Astrocyte of the spinal cord (primary cell): ENCODE results near the gene DNHD1.

Source experiments
- DNase-seq: peaks from one replicate; pipeline ENCODE4 v3.0.0; 2011; ENCODE audit warnings: low read depth, low spot score
- H3K4me3 ChIP-seq: 2 replicates; pipeline ENCODE4 v1.5.1; 2011; ENCODE audit warnings: low read depth, mild to moderate bottlenecking, low read length, moderate library complexity
- CTCF ChIP-seq: IDR thresholded peaks from 2 replicates; pipeline ENCODE4 v1.5.1; 2012; ENCODE audit warnings: low read depth, mild to moderate bottlenecking, low read length, inconsistent platforms
- in situ Hi-C: cut with HindIII; loops from 2 replicates; pipeline ENCODE4 v1.10.0; 2017; ENCODE audit warnings: low sequenced_read_pairs

The DNHD1 gene

GRCh38 chr11:6559369-6559768, 62.3 kb downstream of the DNHD1 start:
- TF ChIP-seq CTCF = no peak
- H3K4me3 ChIP-seq = no peak overlapping the region
- in situ Hi-C loops = no loop called here
- no peak for DNase-seq

DNA sequence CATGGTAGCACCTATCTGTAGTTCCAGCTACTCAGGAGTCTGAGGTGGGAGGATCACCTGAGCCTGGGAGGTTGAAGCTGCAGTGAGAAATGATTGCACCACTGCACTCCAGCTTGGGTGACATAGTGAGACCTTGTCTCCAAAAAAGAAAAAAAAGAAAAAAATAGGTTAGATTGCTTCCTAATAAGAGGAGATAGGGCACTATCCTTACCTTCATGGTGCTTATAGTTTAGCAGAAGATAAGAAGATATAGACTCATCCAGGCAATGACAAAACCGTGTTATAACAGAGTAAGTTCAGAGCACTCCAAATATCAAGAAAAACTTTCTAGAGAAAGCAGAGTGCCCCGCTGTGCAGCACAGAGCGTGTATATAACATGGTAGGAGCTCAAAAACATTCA, 64.2 kb downstream of the DNHD1 start:
- no peak for TF ChIP-seq CTCF
- no peak overlapping the region for H3K4me3 ChIP-seq
- in situ Hi-C loops = no loop called here
- no peak for DNase-seq

- in situ Hi-C loops = no loop called here
- DNase-seq = no peak
- no peak for TF ChIP-seq CTCF
- H3K4me3 ChIP-seq = no peak overlapping the region
Observed at GRCh38 chr11:6563121-6563619, 66.1 kb downstream of the DNHD1 start.

- no peak for DNase-seq
- no peak for TF ChIP-seq CTCF
- in situ Hi-C loops = no loop called here
- H3K4me3 ChIP-seq = no peak overlapping the region
Observed at GRCh38 chr11:6563667-6564066, 66.6 kb downstream of the DNHD1 start.

DNA sequence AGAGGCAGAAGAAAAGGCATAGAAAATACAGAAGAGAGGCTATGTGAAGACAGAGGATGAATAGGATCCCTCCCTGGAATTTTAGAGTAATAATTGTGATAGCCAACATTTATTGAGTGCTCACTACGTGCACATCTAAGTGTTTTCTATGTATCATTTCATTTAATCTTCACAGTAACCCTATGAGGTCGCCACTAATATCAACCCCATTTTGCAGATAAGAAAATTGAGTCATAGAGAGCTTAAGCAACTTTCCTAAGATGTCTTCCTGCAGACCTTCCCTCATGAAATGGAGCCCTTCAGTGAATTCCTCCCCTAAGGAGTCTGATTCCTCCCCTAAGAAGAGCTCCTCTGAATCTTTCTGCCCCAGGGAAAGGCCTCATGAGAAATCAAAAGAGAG, 68.2 kb downstream of the DNHD1 start:
- in situ Hi-C loops = no loop called here
- DNase-seq = no peak
- no peak overlapping the region for H3K4me3 ChIP-seq
- TF ChIP-seq CTCF = no peak

GRCh38 chr11:6565988-6566703, 69.1 kb downstream of the DNHD1 start:
- no peak for DNase-seq
- in situ Hi-C loops = no loop called here

More at GRCh38 chr11:6565988-6566703, 69.1 kb downstream of the DNHD1 start:
- no peak for TF ChIP-seq CTCF
- H3K4me3 ChIP-seq = no peak overlapping the region
